Measurements from ENCODE around the gene EXOSC2. TPM values are rescaled to one million over a fixed set of nuclear protein-coding genes. Genes with fewer than 3 reads are reported as not detected.

EXOSC2 gene
- total RNA-seq, 8 experiments from 2014 or later, result 18.5 to 59.3 (median 28.7) TPM

DNA sequence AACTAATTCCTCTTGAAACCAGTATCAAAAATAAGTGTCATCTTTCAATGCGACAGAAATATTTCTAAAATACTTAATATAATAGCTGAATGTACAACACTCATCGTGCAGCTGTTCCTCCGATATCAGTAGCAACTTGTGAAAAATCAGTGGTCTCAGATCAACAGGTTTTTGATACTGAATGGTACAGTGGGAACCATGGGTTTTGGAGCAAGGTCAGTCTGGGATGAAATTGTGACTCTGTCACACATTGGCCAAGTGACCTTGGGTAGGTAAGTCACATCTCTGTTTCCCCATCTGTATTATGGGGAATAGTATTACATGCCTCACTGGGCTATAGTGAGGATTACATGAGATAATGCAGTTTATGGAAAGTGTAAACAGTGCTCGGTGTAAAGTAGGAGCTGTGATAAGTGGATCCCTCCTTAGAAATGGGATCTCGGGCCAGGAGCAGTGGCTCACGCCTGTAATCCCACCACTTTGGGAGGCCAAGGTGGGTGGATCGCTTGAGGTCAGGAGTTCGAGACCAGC is 17.3 kb downstream of the EXOSC2 start:
- in situ Hi-C loops (cut with MboI; ENCODE audit: low pct_unique_long_range_greater_than_20kb in 2 of 9, low sequenced_read_pairs in 9 of 9, unreplicated experiment in 9 of 9), result loop anchor here in 8 of 9 experiments (25.0 kb wide), 4 partner anchors 126 to 326 kb away; partner anchors contain the start of gene ABL1 (in 2 of the 8)
- ATAC-seq (replicated peaks in 6 of 8), result no peak
- Histone ChIP-seq H3K4me3 (no peak overlapping the region), H3K27ac (no peak overlapping the region), H3K4me1 (replicated peaks in 1 of 2) (peaks cover 15 to 19% of the 10 kb centered on the region in 2 donors)
- 78 to 100% (median 97%) methylated on average over 2 to 7 of the region's 8 CpGs; no CpG with 5 or more reads in 1 of the 10 experiments for WGBS, 10 experiments

DNA sequence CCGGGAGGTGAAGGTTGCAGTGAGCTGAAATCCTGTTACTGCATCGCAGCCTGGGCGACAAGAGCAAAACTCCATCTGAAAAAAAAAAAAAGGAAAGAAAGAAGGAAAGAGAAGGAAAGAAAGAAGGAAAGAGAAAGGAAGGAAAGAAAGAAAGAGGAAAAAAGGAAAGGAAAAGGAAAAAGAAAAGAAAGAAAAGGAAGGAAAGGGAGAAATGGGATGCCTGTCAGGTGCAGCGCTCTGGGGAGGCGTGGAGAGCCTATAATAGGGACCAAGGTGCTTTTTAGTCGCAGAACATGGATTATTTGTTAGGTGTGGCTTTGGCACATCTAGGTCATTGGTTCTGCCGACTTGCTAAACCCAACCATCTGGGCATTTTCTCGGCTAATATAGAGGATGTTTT is 17.9 kb downstream of the EXOSC2 start:
- WGBS, 10 experiments, result 73 to 100% (median 92%) methylated on average over 4 to 8 of the region's 8 CpGs; no CpG with 5 or more reads in 1 of the 10 experiments
- in situ Hi-C loops (cut with MboI; ENCODE audit: low pct_unique_long_range_greater_than_20kb in 2 of 9, low sequenced_read_pairs in 9 of 9, unreplicated experiment in 9 of 9), result loop anchor here in 8 of 9 experiments (25.0 kb wide), 4 partner anchors 126 to 326 kb away; partner anchors contain the start of gene ABL1 (in 2 of the 8)

DNA sequence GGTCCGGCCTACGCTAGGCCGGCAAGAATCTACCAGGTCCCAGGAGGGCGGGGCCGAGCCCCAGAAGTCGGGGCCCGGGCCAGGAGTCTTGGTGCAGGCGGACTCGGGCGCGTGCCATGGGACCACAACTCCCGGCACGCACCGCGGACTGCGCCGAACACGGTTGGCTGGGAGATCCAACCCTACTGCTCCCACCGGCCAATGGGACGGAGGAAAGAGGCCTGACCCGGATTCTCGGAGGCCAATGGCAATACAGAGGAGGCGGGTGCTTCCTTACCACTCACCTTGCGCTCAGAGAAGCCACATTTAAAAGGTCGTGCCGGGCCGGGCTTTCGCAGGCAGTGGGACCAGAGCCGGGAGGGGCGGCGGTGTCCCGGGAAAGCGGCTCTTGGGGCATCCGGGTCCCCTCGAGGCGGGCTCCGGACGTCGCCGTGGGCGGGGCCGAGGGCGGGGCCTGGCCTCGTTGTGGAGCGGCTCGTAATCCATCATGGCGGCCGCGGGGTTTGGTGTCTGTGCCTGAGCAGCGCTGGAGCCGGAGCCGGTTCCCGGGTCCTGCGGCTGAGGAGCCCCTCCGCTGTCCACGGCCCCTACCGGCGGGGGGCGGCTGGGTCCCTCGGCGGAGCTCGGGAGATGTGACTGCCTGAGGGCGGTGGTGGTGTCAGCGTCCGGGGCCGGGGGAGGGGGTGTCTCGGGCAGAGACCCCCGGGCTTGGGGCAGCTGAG is 19.1 kb downstream of the EXOSC2 start:
- in situ Hi-C loops (cut with MboI; ENCODE audit: low pct_unique_long_range_greater_than_20kb in 2 of 9, low sequenced_read_pairs in 9 of 9, unreplicated experiment in 9 of 9), result loop anchor here in 8 of 9 experiments (25.0 kb wide), 4 partner anchors 125 to 325 kb away; partner anchors contain the start of gene ABL1 (in 2 of the 8)
- ATAC-seq (replicated peaks in 6 of 8), result peak; percentile 95 to 98 (median 97)

More for the DNA sequence above, 17.9 kb downstream of the EXOSC2 start:
- no peak for ATAC-seq (replicated peaks in 6 of 8)
- H3K4me1 ChIP-seq (replicated peaks in 1 of 2), result peaks cover 17 to 23% of the 10 kb centered on the region in 2 donors
- H3K4me3 ChIP-seq, result no peak overlapping the region
- H3K27ac ChIP-seq, result no peak overlapping the region

DNA sequence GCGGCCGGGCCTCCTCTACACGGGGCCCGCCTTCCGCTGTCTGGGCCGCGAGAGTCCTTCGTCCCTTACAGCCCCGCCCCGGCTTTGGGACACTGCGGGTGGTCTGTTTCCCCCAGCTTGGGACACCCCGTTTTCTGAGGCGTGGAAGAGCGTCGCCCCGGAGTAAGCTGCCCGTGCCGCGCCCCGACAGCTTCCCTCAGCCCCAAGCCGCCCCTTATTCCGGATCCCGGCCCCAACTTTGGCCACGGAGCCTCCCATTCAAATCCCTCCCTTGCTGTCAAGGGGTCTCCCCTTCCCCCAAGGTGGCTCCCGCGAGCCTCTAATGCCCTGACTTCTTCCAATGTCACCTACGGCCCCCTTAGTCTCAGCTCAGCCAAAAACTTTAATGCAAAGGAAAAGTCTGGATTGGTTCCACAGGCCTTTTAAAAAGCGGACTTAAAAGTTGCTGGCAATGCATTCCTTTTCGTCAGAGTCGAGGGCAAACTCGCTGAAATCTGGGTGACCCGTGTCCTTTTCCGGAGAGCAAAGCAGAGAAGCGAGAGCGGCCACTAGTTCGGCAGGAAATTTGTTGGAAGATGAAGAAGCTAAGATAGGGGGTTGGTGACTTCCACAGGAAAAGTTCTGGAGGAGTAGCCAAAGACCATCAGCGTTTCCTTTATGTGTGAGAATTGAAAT is 19.8 kb downstream of the EXOSC2 start:
- H3K4me3 ChIP-seq, result peak overlapping the region; percentile 55 to 92 (median 85)
- peak in 2 of 8 experiments; percentile 1 to 3 for ATAC-seq (replicated peaks in 6 of 8)
- WGBS, 10 experiments, result 0 to 5% (median 0%) methylated on average over 1 to 11 of the region's 37 CpGs
- H3K4me1 ChIP-seq (replicated peaks in 1 of 2), result peaks cover 17 to 24% of the 10 kb centered on the region in 2 donors
- peak overlapping the region; percentile 98 for H3K27ac ChIP-seq
- in situ Hi-C loops (cut with MboI; ENCODE audit: low pct_unique_long_range_greater_than_20kb in 2 of 9, low sequenced_read_pairs in 9 of 9, unreplicated experiment in 9 of 9), result loop anchor here in 8 of 9 experiments (25.0 kb wide), 4 partner anchors 124 to 324 kb away; partner anchors contain the start of gene ABL1 (in 2 of the 8)

More for the DNA sequence above, 19.1 kb downstream of the EXOSC2 start:
- 0% methylated on average over 1 to 5 of the region's 68 CpGs; no CpG with 5 or more reads in 5 of the 10 experiments for WGBS, 10 experiments
- H3K4me3 ChIP-seq, result peak overlapping the region; percentile 55 to 92 (median 85)
- peak overlapping the region; percentile 98 for H3K27ac ChIP-seq
- H3K4me1 ChIP-seq (replicated peaks in 1 of 2), result peaks cover 17 to 24% of the 10 kb centered on the region in 2 donors

DNA sequence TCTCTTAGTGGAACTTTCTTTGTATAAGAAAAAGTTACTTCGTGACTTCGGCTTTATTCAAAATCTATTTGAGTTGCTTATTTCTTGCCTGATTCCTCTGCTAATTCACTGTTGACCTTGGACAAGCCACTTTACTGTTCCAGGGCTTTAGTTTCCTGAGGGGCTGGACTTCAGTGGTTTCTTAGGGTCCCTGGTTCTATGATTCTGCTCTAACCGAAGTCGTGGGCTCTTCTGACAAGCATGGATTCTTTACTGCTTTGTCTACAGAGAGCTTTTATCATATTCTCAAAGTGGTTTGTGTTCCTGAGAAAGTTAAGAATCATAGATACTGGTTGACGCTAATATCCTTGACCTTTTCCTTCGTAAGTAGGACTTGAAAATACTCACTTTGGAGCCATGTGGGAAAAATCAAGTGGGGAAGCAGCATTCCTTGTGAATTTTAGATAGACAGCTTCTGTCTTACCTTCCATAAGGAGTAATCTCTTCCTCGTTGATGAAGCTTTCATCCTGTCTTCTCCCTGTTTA is 21.1 kb downstream of the EXOSC2 start:
- peaks cover 17 to 24% of the 10 kb centered on the region in 2 donors for H3K4me1 ChIP-seq (replicated peaks in 1 of 2)
- H3K4me3 ChIP-seq, result peak overlapping the region; percentile 55 to 92 (median 85)
- H3K27ac ChIP-seq, result no peak overlapping the region
- WGBS, 10 experiments, result 5 to 50% (median 22%) methylated on average over 1 to 7 of the region's 7 CpGs; no CpG with 5 or more reads in 2 of the 10 experiments
- ATAC-seq (replicated peaks in 6 of 8), result no peak
- in situ Hi-C loops (cut with MboI; ENCODE audit: low pct_unique_long_range_greater_than_20kb in 2 of 9, low sequenced_read_pairs in 9 of 9, unreplicated experiment in 9 of 9), result loop anchor here in 8 of 9 experiments (25.0 kb wide), 4 partner anchors 123 to 323 kb away; partner anchors contain the start of gene ABL1 (in 2 of the 8)

DNA sequence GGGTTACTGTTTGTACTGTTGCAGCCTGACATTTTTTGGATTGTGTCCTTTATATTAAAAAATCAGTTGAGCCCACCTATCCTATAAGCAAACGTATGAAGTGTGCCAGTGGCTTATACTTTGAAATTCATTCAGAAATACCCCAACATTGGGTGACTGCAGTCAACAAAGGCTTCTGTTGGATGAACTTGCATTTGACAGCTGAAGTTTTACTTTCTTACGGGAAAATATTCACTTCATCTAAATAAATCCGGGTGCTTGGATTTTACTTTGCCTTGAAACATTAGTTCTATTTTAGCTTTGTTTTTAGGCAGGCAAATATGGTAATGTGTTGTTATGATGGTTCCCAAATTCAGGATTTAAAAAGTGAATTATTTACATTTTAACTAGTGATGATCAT is 21.7 kb downstream of the EXOSC2 start:
- Histone ChIP-seq H3K27ac (no peak overlapping the region), H3K4me1 (replicated peaks in 1 of 2) (peaks cover 17 to 24% of the 10 kb centered on the region in 2 donors), H3K4me3 (peak overlapping the region; percentile 55 to 92 (median 85))
- ATAC-seq (replicated peaks in 6 of 8), result no peak
- WGBS, 10 experiments, result 0 to 80% (median 38%) methylated on average over 1 to 3 of the region's 3 CpGs; no CpG with 5 or more reads in 1 of the 10 experiments
- in situ Hi-C loops (cut with MboI; ENCODE audit: low pct_unique_long_range_greater_than_20kb in 2 of 9, low sequenced_read_pairs in 9 of 9, unreplicated experiment in 9 of 9), result loop anchor here in 8 of 9 experiments (25.0 kb wide), 4 partner anchors 122 to 322 kb away; partner anchors contain the start of gene ABL1 (in 2 of the 8)

DNA sequence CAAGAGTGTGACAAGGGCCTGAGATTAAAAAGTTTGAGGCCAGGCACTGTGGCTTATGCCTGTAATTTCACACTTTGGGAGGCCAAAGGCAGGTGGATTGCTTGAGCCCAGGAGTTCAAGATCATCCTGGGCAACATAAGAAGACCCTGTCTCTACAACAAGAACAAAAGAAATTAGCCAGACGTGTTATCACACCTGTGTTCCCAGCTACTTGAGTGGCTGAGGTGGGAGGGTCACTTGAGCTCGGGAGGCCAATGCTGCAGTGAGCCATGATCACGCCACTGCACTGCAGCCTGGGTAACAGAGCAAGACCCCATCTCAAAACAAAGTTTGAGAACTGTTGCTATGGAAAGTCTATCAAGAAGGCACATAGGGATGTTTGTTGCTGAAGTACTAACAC is 25.0 kb downstream of the EXOSC2 start:
- Histone ChIP-seq H3K4me1 (replicated peaks in 1 of 2) (peaks cover 15 to 24% of the 10 kb centered on the region in 2 donors), H3K4me3 (no peak overlapping the region), H3K27ac (no peak overlapping the region)
- 67 to 100% (median 81%) methylated on average over 1 to 3 of the region's 3 CpGs; no CpG with 5 or more reads in 7 of the 10 experiments for WGBS, 10 experiments
- in situ Hi-C loops (cut with MboI; ENCODE audit: low pct_unique_long_range_greater_than_20kb in 2 of 9, low sequenced_read_pairs in 9 of 9, unreplicated experiment in 9 of 9), result loop anchor here in 8 of 9 experiments (25.0 kb wide), 4 partner anchors 119 to 319 kb away; partner anchors contain the start of gene ABL1 (in 2 of the 8)
- peak in 1 of 8 experiments; percentile 11 for ATAC-seq (replicated peaks in 6 of 8)

DNA sequence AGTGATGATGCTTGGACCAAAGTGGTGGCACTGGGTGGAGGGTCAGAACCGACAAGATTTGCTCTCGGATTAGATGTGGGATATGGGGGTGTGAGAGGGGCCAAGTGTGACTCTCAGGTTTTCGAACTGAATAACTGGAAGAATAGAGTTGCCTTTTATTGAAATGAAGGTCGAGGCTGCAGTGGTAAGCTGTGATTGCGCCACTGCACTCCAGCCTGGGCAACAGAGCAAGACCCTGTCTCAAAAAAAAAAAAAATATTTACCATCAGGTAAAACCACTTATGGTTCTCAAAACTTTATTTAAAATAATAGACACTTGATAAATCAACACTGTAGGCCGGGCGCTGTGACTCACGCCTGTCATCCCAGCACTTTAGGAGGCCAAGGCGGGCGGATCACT is 27.2 kb downstream of the EXOSC2 start:
- H3K27ac ChIP-seq, result no peak overlapping the region
- in situ Hi-C loops (cut with MboI; ENCODE audit: low pct_unique_long_range_greater_than_20kb in 2 of 9, low sequenced_read_pairs in 9 of 9, unreplicated experiment in 9 of 9), result loop anchor here in 8 of 9 experiments (25.0 kb wide), 4 partner anchors 117 to 317 kb away; partner anchors contain the start of gene ABL1 (in 2 of the 8)
- WGBS, 10 experiments, result 86 to 100% (median 95%) methylated on average over 1 to 10 of the region's 10 CpGs; no CpG with 5 or more reads in 2 of the 10 experiments
- ATAC-seq (replicated peaks in 6 of 8), result no peak
- no peak overlapping the region for H3K4me3 ChIP-seq
- peaks cover 3 to 6% of the 10 kb centered on the region in 2 donors for H3K4me1 ChIP-seq (replicated peaks in 1 of 2)

DNA sequence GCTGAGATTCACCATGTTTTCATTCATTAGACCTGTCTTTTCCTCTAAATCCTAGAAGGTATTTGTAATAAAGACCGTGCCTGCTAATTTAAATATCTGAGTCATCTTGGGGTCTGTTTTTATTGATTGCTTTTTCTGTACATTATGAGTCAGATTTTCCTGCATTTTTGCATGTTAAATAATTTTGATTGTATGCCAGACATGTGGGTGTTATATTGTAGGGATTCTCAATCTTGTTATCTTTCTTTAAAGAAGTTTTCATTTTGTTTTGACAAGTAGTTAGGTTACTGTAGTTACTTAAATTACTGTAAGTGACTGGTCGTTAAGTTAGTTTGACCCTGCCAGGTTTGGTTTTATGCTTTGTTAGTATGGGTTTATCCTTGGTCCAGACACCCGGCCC is 35.1 kb downstream of the EXOSC2 start:
- Histone ChIP-seq H3K27ac (no peak overlapping the region), H3K4me3 (no peak overlapping the region), H3K4me1 (replicated peaks in 1 of 2) (no peaks in the 10 kb centered on the region)
- WGBS, 10 experiments, result 8 to 100% (median 87%) methylated on average over 1 to 3 of the region's 3 CpGs
- peak in 3 of 8 experiments; percentile 76 to 93 (median 90) for ATAC-seq (replicated peaks in 6 of 8)
- in situ Hi-C loops (cut with MboI; ENCODE audit: low pct_unique_long_range_greater_than_20kb in 2 of 9, low sequenced_read_pairs in 9 of 9, unreplicated experiment in 9 of 9), result no loop called here

DNA sequence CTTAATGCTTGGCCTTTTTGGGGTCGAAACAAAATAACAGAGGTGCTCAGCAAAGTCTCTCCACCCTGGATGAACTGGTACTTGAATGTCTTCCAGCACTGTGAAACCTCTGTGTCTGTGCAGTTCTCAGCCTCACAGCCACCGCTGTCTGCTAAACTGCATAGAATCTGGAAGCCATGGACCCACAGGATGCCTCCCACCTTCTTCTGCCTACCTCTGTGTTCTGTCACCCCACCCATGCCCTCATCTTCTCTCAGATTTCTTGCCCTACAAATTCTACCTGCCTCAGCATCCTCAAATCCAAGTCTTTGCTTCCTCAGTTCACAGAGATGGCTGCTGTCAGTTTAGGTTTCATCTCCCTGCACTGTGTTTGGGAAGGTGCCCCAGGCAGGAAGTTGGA is 35.6 kb downstream of the EXOSC2 start:
- Histone ChIP-seq H3K4me3 (no peak overlapping the region), H3K27ac (no peak overlapping the region), H3K4me1 (replicated peaks in 1 of 2) (no peaks in the 10 kb centered on the region)
- peak in 3 of 8 experiments; percentile 11 to 33 (median 21) for ATAC-seq (replicated peaks in 6 of 8)
- WGBS, 10 experiments, result 60 to 100% (median 98%) methylated on average over 1 to 2 of the region's 2 CpGs; no CpG with 5 or more reads in 2 of the 10 experiments
- in situ Hi-C loops (cut with MboI; ENCODE audit: low pct_unique_long_range_greater_than_20kb in 2 of 9, low sequenced_read_pairs in 9 of 9, unreplicated experiment in 9 of 9), result no loop called here

DNA sequence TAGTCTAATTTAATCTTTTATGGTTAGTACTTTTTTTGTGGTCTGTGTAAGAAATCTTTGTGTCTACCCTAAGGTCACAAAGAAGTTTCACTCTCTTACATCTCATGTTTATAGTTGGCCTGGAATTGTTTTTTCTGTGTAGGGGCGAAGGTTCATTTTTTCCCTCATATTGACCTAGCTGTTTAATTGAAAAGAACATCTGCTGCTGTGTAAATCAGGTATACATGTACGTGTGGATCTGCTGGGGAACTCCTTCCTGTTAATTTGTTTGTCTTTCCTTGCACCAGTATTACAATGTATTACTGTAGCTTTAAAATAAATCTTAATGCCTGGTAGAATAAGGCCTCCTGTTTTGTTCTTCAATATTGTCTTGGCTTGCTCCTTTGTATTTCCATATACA is 37.8 kb downstream of the EXOSC2 start:
- H3K4me1 ChIP-seq (replicated peaks in 1 of 2), result no peaks in the 10 kb centered on the region
- peak in 1 of 8 experiments; percentile 31 for ATAC-seq (replicated peaks in 6 of 8)
- in situ Hi-C loops (cut with MboI; ENCODE audit: low pct_unique_long_range_greater_than_20kb in 2 of 9, low sequenced_read_pairs in 9 of 9, unreplicated experiment in 9 of 9), result no loop called here
- WGBS, 10 experiments, result 40 to 78% (median 67%) methylated on average over 1 to 2 of the region's 2 CpGs; no CpG with 5 or more reads in 2 of the 10 experiments
- H3K27ac ChIP-seq, result no peak overlapping the region
- H3K4me3 ChIP-seq, result no peak overlapping the region

DNA sequence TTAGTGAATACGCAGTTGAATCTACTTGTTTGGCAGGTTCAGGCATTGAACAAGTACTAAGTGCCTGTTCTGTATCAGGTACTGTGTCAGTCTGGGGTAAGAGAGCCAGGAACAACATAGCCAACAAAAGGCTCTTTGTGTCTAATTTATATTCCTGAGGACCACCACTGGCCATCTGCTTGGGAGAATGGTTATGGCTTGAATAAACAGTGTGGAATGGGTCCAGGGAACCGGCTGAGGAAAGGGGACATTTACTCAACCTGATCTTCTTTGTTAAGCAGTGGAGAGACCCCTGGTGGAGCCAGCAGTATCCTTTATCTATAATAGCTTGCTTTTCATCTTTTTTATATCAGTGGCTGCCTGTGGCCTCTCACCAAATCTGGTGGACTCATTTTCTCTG is 38.6 kb downstream of the EXOSC2 start:
- H3K4me3 ChIP-seq, result no peak overlapping the region
- WGBS, 10 experiments, result 50 to 100% (median 80%) methylated on average over 1 to 2 of the region's 2 CpGs
- H3K27ac ChIP-seq, result peak overlapping the region; percentile 12 to 20
- H3K4me1 ChIP-seq (replicated peaks in 1 of 2), result no peaks in the 10 kb centered on the region
- peak in 2 of 8 experiments; percentile 16 to 38 for ATAC-seq (replicated peaks in 6 of 8)
- in situ Hi-C loops (cut with MboI; ENCODE audit: low pct_unique_long_range_greater_than_20kb in 2 of 9, low sequenced_read_pairs in 9 of 9, unreplicated experiment in 9 of 9), result no loop called here

All from motor neuron (in vitro differentiated cells).